Stimulated activated CD4-positive, alpha-beta T cell treated with anti-CD3 and anti-CD28 coated beads, Interleukin-2, amount 100 ng/mL, for 4 hours (primary cell): ENCODE data around the gene NAV2.

Source experiments
- DNase-seq: peaks from one replicate; pipeline ENCODE4 v3.0.0-alpha.2; 2020; ENCODE audit warnings: low read depth

Gene NAV2, protein sequence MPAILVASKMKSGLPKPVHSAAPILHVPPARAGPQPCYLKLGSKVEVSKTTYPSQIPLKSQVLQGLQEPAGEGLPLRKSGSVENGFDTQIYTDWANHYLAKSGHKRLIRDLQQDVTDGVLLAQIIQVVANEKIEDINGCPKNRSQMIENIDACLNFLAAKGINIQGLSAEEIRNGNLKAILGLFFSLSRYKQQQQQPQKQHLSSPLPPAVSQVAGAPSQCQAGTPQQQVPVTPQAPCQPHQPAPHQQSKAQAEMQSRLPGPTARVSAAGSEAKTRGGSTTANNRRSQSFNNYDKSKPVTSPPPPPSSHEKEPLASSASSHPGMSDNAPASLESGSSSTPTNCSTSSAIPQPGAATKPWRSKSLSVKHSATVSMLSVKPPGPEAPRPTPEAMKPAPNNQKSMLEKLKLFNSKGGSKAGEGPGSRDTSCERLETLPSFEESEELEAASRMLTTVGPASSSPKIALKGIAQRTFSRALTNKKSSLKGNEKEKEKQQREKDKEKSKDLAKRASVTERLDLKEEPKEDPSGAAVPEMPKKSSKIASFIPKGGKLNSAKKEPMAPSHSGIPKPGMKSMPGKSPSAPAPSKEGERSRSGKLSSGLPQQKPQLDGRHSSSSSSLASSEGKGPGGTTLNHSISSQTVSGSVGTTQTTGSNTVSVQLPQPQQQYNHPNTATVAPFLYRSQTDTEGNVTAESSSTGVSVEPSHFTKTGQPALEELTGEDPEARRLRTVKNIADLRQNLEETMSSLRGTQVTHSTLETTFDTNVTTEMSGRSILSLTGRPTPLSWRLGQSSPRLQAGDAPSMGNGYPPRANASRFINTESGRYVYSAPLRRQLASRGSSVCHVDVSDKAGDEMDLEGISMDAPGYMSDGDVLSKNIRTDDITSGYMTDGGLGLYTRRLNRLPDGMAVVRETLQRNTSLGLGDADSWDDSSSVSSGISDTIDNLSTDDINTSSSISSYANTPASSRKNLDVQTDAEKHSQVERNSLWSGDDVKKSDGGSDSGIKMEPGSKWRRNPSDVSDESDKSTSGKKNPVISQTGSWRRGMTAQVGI (N-terminal part only)

GRCh38 chr11:19712281-19713195 lies at the start of gene NAV2:
Gene NAV2 (plus strand): TSS chr11:19712837. CDS start chr11:19713696, 859 bp downstream.
- peak; percentile 52 for DNase-seq

DNA sequence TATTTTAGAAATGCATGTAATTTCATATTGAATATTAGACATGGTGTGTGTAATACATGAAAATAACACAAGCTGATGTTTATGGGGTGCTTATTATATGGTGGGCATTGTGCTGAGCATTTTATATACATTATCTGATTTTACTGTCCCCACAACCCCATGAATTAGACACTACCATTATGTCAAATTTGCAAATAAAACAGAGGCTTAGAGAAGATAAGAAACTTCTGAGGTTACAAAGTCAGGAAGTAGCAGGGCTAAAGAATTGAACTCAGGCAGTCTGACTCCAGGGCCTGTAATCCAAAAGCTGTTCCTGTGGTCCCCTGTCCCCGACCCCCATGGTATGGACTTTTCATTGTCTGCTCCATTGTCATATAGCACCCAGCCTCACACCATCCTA lies 49.4 kb upstream of the NAV2 start:
- DNase-seq = no peak

DNA sequence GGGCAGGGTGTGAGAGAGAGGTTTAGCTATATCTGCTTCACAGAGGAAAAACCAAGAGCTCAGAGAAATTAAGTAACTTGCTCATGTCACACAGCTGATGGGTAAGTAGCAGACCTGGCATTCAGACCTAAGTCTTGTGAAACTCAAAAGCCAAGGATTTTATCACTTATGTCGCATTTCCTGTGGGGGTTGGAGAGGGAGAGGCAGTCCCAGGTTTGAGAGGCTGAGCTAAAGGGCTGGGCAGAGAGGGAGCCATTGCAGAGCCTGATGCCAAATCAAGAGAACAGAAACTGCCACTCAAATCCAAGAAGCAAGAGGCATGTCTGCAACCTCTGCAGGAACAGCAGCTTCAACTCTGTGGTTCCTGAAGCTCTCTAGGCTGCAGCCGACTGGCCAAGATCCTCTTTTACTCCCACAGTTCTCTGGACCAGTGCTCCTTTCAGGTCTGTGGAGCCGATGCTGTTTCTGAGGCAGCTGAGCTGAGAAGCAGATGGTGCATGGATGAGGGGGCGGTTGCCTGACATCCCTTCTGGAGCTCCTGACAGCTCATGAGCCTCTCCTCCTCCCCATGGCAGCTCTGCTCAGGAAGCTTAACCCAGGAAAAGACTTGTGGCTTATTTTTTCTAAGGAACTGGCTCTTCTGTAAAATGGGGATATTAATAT lies 47.6 kb upstream of the NAV2 start:
- no peak for DNase-seq

- DNase-seq = no peak
These were observed 45.7 kb upstream of the NAV2 start for GRCh38 chr11:19666951-19667350.

DNA sequence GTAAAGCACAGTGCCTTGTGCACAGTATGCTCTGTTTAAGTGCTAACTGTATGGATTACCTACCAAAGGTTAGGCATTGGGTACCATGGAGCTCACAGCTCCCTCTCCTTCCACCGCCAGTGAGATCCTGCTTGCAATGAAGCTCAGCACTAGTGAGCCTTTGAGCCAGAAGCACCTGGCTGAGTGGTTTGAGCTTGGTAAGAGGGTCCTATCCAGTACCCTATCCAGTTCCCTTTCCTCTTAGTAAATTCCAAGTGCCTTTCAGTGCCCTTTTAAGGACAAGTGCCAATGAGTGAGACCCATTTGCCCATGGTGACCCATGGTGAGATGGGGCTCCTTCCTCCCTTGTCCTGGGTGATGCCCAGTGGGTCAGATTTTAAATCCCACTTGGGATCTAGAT lies 43.1 kb upstream of the NAV2 start:
- DNase-seq = no peak

DNA sequence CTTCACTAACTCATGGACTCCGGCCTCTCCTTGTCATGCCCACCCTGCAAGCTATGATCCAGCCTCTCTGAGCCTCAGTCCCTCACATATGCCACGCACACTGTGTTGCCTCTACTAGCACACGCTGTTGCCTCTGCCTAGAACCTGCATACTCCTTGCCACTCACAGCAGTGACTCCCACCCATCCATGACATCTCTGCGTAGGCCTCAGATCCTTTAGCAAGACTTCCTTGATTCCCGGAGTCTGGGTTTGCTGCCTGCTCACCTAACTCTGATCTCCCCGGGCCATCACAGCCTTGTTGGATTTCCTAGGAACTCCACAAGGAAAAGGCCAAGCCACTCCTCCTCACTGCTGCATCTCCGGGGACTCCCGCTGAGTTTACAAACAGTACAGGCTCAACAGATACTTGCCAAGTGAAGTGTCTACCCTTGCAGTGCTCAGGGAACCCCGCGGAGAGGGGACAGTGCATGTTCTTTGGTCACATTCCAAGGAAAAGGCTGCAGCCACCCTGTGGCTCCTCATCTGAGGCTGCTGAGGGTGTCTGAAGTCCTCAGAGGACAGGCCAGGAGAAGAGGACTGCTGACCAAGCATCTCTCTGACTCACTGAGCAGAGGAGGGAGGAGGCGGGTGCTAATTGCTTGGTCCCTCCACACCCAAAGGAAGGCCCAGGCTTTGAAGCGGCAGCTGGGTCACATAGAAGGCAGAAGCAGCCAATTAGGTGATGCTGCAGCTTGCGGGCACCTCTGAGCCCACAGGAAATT lies 42.4 kb upstream of the NAV2 start:
- no peak for DNase-seq

GRCh38 chr11:19672586-19673206 lies 39.9 kb upstream of the NAV2 start:
- DNase-seq = no peak

DNA sequence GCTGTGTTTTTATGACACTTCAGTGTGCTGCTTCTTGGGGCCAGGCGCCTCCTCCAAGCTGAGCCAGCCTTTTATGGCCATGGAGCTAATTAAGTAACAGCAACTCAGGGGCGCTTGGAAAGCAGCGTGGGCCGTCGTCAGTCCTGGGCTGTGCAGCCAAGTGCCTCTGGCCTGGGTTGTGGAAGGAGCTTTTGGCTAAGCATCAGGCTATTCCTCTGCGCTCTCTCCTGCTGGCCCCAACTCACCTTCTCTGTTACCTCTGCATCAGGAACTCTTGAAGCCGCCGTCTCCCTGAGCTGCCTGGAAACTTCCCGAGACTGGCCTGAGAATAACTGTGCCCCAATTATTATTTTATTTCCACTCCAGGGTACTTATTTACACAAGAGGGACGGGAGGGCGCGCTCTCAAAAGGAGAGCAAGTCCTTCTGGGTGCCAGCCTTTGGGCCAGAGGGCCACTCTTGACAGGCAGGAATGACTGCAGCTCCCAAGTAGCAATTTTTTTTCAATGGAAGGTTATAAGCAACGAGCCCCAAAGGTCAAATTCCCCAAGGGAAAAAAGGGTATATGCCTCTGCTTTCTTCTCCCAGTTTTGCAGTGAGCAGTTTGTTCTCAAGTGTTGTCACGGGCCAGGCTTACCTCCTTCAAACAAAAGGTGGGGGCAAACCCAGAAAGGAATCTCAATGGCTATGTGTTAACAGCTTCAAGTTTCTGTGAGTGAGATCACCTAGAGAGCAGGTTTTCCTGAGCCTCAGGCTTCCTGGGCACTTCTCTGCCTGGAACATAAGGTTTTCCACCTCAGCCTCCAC lies 38.5 kb upstream of the NAV2 start:
- DNase-seq = no peak

DNA sequence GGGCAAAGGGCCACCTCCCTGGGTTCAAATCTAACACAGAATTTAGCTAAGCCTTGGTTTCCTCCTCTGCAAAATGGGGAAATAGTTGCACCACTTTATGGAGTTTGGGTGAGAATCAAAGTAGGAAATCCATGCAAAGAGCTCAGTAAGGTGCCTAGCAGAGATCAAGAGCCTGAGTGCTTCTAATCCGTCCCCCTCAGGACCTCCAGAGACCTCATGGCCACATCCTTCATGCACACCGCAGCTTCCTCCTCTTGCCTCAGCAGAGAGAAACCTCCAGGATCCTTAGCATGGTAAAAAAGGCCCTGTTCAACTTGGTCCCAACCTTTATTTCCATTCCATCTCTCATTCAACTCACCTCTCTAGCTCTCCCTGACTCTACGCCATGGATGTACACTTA lies 37.8 kb upstream of the NAV2 start:
- no peak for DNase-seq

DNA sequence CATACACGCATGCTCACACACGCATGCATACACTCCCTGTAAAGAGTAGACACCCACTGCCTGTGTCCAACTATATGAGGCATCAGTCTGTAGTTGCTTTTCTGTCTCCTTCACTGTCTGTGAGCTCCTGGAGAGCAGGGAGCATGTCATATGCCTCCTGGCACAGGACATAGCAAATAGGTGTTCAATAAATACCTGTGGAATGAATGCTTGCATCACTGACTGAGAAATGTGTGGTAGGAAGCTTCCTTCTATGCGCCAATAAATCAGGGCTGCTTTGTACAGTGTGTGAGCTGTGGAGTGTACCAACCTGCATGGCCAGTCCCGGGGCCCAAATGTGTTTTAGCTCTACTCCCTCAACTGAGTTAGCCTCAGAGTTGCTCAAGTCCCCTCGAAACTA lies 37.2 kb upstream of the NAV2 start:
- DNase-seq = no peak

DNA sequence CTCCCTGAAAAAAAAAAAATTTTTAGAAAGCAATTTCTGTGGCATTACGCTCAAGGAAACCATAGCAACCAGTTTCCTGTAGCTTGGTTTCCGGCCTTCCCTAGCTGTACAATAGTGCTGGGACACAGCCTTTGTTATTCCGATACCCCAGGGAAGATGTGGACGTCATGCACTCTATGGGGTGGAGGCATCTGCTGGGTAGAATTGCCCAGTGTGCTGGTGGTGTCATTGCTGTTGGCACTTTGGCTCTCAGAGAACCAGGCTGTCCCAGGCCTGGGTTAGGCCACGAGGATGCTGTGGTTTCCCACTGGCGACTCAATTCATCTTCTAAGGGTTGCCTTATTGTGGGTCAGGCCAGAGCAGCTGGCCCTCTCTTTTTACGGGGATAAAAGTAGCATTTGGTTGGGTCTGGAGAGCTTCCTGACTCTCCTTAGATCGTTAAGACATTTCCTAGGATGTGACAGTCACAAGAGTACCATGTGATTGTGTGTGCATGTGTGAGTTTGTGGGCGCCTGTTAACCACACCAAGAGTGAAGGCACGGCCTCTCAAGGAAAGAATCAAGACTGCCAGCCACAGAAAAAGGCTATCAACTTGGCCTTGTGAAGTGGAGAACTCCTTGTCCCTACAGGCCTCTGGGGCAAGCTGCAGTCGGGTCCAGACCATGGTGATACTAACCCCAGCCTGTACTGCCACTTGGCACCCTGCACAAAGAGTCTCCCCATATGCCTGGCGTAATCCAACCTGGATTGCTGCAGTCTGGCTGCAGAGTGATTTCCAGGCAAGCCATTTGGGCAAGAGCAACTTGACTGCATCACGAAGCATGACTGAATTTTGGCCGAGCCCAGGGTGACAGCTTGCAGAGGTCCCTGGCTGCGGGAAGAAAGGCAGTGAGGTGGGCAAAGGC lies 35.9 kb upstream of the NAV2 start:
- DNase-seq = no peak

GRCh38 chr11:19677381-19678080 lies 35.1 kb upstream of the NAV2 start:
- DNase-seq = no peak

DNA sequence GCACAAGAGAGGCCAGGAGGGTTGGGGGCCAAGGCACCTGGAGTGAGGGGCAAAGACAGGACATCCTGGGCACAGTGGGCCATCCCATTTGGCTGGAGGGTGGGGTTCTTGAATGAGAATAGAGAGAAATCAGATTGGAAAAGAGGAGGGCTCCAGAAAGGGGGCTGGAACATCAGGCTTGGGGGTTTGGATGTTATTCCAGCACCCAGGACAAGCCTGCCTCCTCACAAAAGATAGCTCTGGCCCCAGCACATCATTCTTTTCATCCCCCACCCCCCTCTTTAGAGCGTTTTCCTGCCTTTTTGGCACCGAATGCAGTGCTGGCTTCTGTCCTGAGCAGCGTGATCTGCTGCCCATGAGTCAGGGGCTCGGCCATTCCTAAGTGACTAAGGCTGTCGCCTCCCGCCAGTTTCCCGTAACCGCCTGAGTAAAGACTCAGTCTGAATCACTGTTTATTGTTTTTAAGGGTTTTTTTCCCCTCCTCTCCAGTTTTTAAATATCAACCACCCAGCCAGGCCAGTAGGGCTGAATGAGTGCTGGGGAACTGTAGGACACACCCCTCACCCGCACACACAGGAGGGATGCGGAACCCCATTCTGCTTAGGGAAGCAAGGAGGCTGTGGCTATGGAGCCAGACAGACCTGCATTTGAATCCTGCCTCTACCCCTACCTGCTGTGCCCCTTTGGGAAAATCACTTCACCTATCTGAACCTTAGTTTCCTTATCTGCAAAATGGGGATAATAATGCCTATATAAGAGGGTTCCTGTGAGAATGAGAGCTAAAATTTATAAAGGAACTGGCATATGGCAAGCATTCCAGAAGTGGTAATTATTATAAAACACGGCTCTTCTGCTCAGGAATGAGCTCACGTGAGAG lies 32.4 kb upstream of the NAV2 start:
- no peak for DNase-seq

GRCh38 chr11:19680829-19681368 lies 31.7 kb upstream of the NAV2 start:
- no peak for DNase-seq

DNA sequence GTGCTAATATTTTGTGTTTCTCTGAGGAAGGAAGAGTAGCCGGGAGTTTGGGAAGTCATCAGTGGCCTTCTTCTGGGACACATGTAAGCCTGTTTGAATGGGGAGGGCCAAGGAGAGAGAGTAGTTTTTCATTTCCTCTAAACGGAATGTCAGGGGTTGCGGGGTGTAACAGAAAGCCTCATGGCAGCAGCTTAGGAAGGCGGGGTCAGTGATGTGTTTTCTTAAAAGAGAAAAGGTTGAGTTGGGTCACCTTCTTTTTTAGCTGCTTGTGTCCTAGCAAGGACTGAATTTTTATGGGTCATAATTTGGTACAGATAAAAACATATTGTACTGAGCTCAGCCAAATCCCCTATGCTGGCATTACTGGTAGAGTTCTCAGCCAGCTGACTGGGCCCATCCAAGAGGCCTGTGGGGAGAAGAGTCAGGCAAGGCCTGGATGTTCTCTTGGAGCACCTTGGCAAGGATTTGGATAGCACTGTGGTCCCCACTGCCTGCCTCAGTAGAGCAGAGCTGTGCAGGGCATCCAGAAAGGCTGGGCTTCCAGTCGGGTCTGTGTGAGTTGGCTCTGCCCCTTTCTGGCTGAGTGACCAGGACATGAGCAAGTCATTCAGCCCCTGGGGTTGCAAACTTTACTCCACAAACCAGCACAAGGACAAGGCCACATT lies 29.4 kb upstream of the NAV2 start:
- no peak for DNase-seq
